ENCODE results near the gene PDGFD. TPM values are rescaled to one million over a fixed set of nuclear protein-coding genes. Genes with fewer than 3 reads are reported as not detected.

Gene PDGFD
- total RNA-seq, 1 experiment from 2014 or later, result 1.7 TPM

GRCh38 chr11:104130161-104130560 lies 33.8 kb downstream of the PDGFD start:
- no peaks in the 10 kb centered on the region for H3K23me2 ChIP-seq (ENCODE audit: insufficient read length, low read depth, low read length, poor library complexity, severe bottlenecking)
- H3K4me1 Mint-ChIP-seq, result peaks cover 3 to 9% of the 10 kb centered on the region in 2 experiments; a peak in 2 of 4 replicates
- TF ChIP-seq CTCF (conservative IDR thresholded peaks at IDR 0.05), result no peak; the same call in 2 of the 3 replicates
- H3K27me3 ChIP-seq (ENCODE audit: insufficient read depth, low read length), result no peaks in the 10 kb centered on the region
- no peaks in the 10 kb centered on the region for H3K9me3 Mint-ChIP-seq
- no peak overlapping the region for H2BK20ac ChIP-seq (ENCODE audit: low read depth, low read length, poor library complexity, severe bottlenecking)
- no peak overlapping the region for H2BK15ac ChIP-seq (ENCODE audit: low read depth, low read length)
- H4K8ac ChIP-seq (replicated peaks; ENCODE audit: insufficient read length, low read depth, low read length), result no peak overlapping the region
- DNase-seq, result no peak
- H3K4me1 ChIP-seq (ENCODE audit: insufficient read depth, low read length), result no peaks in the 10 kb centered on the region
- no peaks in the 10 kb centered on the region for H3K36me3 Mint-ChIP-seq (ENCODE audit: insufficient read depth in 1 of 3, low read depth in 3 of 3)
- H3K27ac Mint-ChIP-seq, result no peak overlapping the region
- no CpG with 5 or more reads among the region's 1 CpG for WGBS (ENCODE audit: extremely low coverage, insufficient read length, low lambda C conversion rate)
- H3K9me3 ChIP-seq (ENCODE audit: control insufficient read depth, low read depth, low read length), result no peaks in the 10 kb centered on the region
- H3K79me2 ChIP-seq (ENCODE audit: insufficient read depth, low read length), result no peaks in the 10 kb centered on the region
- H3K23ac ChIP-seq (ENCODE audit: insufficient read length, low read depth, low read length), result no peak overlapping the region
- no peak overlapping the region for H2BK120ac ChIP-seq (ENCODE audit: low read depth, low read length, poor library complexity, severe bottlenecking)
- no peak overlapping the region for H3K18ac ChIP-seq (ENCODE audit: insufficient read length, low read depth, low read length)
- no peak overlapping the region for H3K14ac ChIP-seq (ENCODE audit: insufficient read depth, low read length)
- H3K79me1 ChIP-seq (ENCODE audit: insufficient read depth, low read depth, low read length, poor library complexity, severe bottlenecking), result no peaks in the 10 kb centered on the region
- no peak overlapping the region for H2AK5ac ChIP-seq (ENCODE audit: insufficient read length, low read length)
- H3K4ac ChIP-seq (ENCODE audit: low read depth, low read length), result no peak overlapping the region
- H2BK12ac ChIP-seq (ENCODE audit: insufficient read length, low read depth, low read length), result no peak overlapping the region
- H3K4me3 Mint-ChIP-seq, result no peak overlapping the region
- H4K20me1 ChIP-seq (ENCODE audit: control insufficient read depth, insufficient read depth, insufficient read length), result no peaks in the 10 kb centered on the region
- no peak overlapping the region for H3T11ph ChIP-seq (ENCODE audit: low read length)
- H4K5ac ChIP-seq (ENCODE audit: insufficient read length, low read depth, low read length), result no peak overlapping the region
- no peak overlapping the region for H2BK5ac ChIP-seq (ENCODE audit: insufficient read length, low read length)
- no peak overlapping the region for H3K56ac ChIP-seq (ENCODE audit: insufficient read length, low read depth, low read length)
- no peak overlapping the region for H3K27ac ChIP-seq (ENCODE audit: insufficient read length, low read depth, low read length)
- H3K4me2 ChIP-seq (ENCODE audit: insufficient read depth, insufficient read length, low read length), result no peak overlapping the region
- H3K27me3 Mint-ChIP-seq (ENCODE audit: low read depth), result no peaks in the 10 kb centered on the region
- H3K9ac ChIP-seq (ENCODE audit: extremely low read depth, insufficient read length, low read length), result no peak overlapping the region
- H2AFZ ChIP-seq (ENCODE audit: low read length), result no peak overlapping the region
- H4K91ac ChIP-seq (ENCODE audit: insufficient read length, low read depth, low read length), result no peak overlapping the region
